Activated naive CD8-positive, alpha-beta T cell treated with anti-CD3 and anti-CD28 coated beads, Interleukin-2, amount 50 U/mL, for 24 hours (primary cell): ENCODE results near the gene SEC63.
"Not testable (repeated sequence)": the region's sequence is repeated elsewhere in the genome, so short reads cannot be mapped to it uniquely, and the experiment has no call there.

Experiments used
- ATAC-seq: fragments of 150-1000 bp; cut with Tn5 transposase; one replicate; pipeline ENCODE4 v1.10.0; 2021
- DNase-seq: peaks from one replicate; pipeline ENCODE4 v3.0.0; 2021
- H3K27ac Mint-ChIP-seq: one replicate; pipeline ENCODE4 v1.8.0; 2021; ENCODE audit warnings: mild to moderate bottlenecking, mixed read lengths
- H3K27me3 Mint-ChIP-seq: one replicate; pipeline ENCODE4 v1.8.0; 2021; ENCODE audit warnings: mixed read lengths
- H3K36me3 Mint-ChIP-seq: one replicate; pipeline ENCODE4 v1.8.0; 2021; ENCODE audit warnings: low read depth, mixed read lengths
- H3K4me1 Mint-ChIP-seq: one replicate; pipeline ENCODE4 v1.8.0; 2021; ENCODE audit warnings: mixed read lengths
- H3K4me3 Mint-ChIP-seq: one replicate; pipeline ENCODE4 v1.8.0; 2021; ENCODE audit warnings: mild to moderate bottlenecking, moderate library complexity, mixed read lengths
- H3K9me3 Mint-ChIP-seq: one replicate; pipeline ENCODE4 v1.8.0; 2021; ENCODE audit warnings: mixed read lengths

The SEC63 gene

GRCh38 chr6:107957909-107958688, at the start of gene SEC63:
SEC63 (minus strand) TSS chr6:107958208; CDS start chr6:107958009, 199 bp downstream.
- H3K36me3 Mint-ChIP-seq: peaks cover 20% of the 10 kb centered on the region
- peak within 1 kb of the TSS; percentile 99 for H3K4me3 Mint-ChIP-seq

GRCh38 chr6:108005961-108006360, 48.0 kb upstream of the SEC63 start:
- peaks cover 3% of the 10 kb centered on the region for H3K36me3 Mint-ChIP-seq
- no peak for ATAC-seq
- no peak overlapping the region for H3K4me3 Mint-ChIP-seq
- no peaks in the 10 kb centered on the region for H3K4me1 Mint-ChIP-seq
- peaks cover 11% of the 10 kb centered on the region for H3K9me3 Mint-ChIP-seq
- no peak overlapping the region for H3K27ac Mint-ChIP-seq
- no peak for DNase-seq
- H3K27me3 Mint-ChIP-seq: no peaks in the 10 kb centered on the region

More at GRCh38 chr6:107957909-107958688, at the start of gene SEC63:
- Mint-ChIP-seq H3K4me1 (peaks cover 36% of the 10 kb centered on the region), H3K27ac (peak within 1 kb of the TSS; percentile 99), H3K27me3 (no peaks in the 10 kb centered on the region), H3K9me3 (no peaks in the 10 kb centered on the region)
- DNase-seq (peak; percentile 98), ATAC-seq (peak; percentile 97)

GRCh38 chr6:108004861-108005260, 46.9 kb upstream of the SEC63 start:
- H3K27ac Mint-ChIP-seq: no peak overlapping the region
- H3K36me3 Mint-ChIP-seq: peaks cover 3% of the 10 kb centered on the region
- no peak overlapping the region for H3K4me3 Mint-ChIP-seq
- DNase-seq: no peak
- H3K4me1 Mint-ChIP-seq: no peaks in the 10 kb centered on the region
- H3K9me3 Mint-ChIP-seq: peaks cover 11% of the 10 kb centered on the region
- ATAC-seq: no peak
- H3K27me3 Mint-ChIP-seq: no peaks in the 10 kb centered on the region

- Mint-ChIP-seq H3K4me1 (no peaks in the 10 kb centered on the region), H3K36me3 (no peaks in the 10 kb centered on the region), H3K9me3 (peaks cover 2% of the 10 kb centered on the region), H3K27ac (no peak overlapping the region), H3K4me3 (no peak overlapping the region), H3K27me3 (no peaks in the 10 kb centered on the region)
- no peak for DNase-seq
- no peak for ATAC-seq
These were observed 44.6 kb upstream of the SEC63 start for GRCh38 chr6:108002365-108003221.

GRCh38 chr6:108001696-108002231, 43.8 kb upstream of the SEC63 start:
- Mint-ChIP-seq H3K27me3 (no peaks in the 10 kb centered on the region), H3K4me3 (no peak overlapping the region), H3K9me3 (no peaks in the 10 kb centered on the region), H3K27ac (no peak overlapping the region), H3K4me1 (no peaks in the 10 kb centered on the region), H3K36me3 (no peaks in the 10 kb centered on the region)
- no peak for ATAC-seq
- DNase-seq: no peak

GRCh38 chr6:108000259-108000658, 42.3 kb upstream of the SEC63 start:
- not testable (repeated sequence) for H3K9me3 Mint-ChIP-seq, H3K27me3 Mint-ChIP-seq, H3K4me1 Mint-ChIP-seq, DNase-seq, H3K36me3 Mint-ChIP-seq, H3K27ac Mint-ChIP-seq, H3K4me3 Mint-ChIP-seq, ATAC-seq

GRCh38 chr6:107999341-107999740, 41.3 kb upstream of the SEC63 start:
- DNase-seq (no peak), ATAC-seq (no peak)
- Mint-ChIP-seq H3K9me3 (no peaks in the 10 kb centered on the region), H3K4me3 (no peak overlapping the region), H3K27me3 (no peaks in the 10 kb centered on the region), H3K27ac (no peak overlapping the region), H3K4me1 (no peaks in the 10 kb centered on the region), H3K36me3 (no peaks in the 10 kb centered on the region)

GRCh38 chr6:107991772-107992550, 34.0 kb upstream of the SEC63 start:
- H3K9me3 Mint-ChIP-seq: no peaks in the 10 kb centered on the region
- H3K36me3 Mint-ChIP-seq: no peaks in the 10 kb centered on the region
- H3K4me3 Mint-ChIP-seq: no peak overlapping the region
- DNase-seq (no peak), ATAC-seq (no peak)
- no peak overlapping the region for H3K27ac Mint-ChIP-seq
- no peaks in the 10 kb centered on the region for H3K27me3 Mint-ChIP-seq
- H3K4me1 Mint-ChIP-seq: peaks cover 6% of the 10 kb centered on the region

- DNase-seq (no peak), ATAC-seq (no peak)
- Mint-ChIP-seq H3K27me3 (no peaks in the 10 kb centered on the region), H3K4me3 (no peak overlapping the region), H3K27ac (no peak overlapping the region), H3K36me3 (no peaks in the 10 kb centered on the region), H3K9me3 (no peaks in the 10 kb centered on the region), H3K4me1 (peaks cover 6% of the 10 kb centered on the region)
These were observed 33.1 kb upstream of the SEC63 start for GRCh38 chr6:107991061-107991460.

- H3K27me3 Mint-ChIP-seq, ATAC-seq, H3K4me3 Mint-ChIP-seq, H3K36me3 Mint-ChIP-seq, H3K4me1 Mint-ChIP-seq, H3K9me3 Mint-ChIP-seq, H3K27ac Mint-ChIP-seq, DNase-seq: not testable (repeated sequence)
These were observed 32.6 kb upstream of the SEC63 start for GRCh38 chr6:107990587-107990986.

- Mint-ChIP-seq H3K27me3 (no peaks in the 10 kb centered on the region), H3K9me3 (no peaks in the 10 kb centered on the region), H3K27ac (no peak overlapping the region), H3K36me3 (no peaks in the 10 kb centered on the region), H3K4me1 (peaks cover 6% of the 10 kb centered on the region), H3K4me3 (no peak overlapping the region)
- ATAC-seq: no peak
- no peak for DNase-seq
These were observed 31.4 kb upstream of the SEC63 start for GRCh38 chr6:107989166-107990094.

GRCh38 chr6:107988570-107988969, 30.6 kb upstream of the SEC63 start:
- no peaks in the 10 kb centered on the region for H3K27me3 Mint-ChIP-seq
- H3K9me3 Mint-ChIP-seq: no peaks in the 10 kb centered on the region
- no peaks in the 10 kb centered on the region for H3K36me3 Mint-ChIP-seq
- no peak overlapping the region for H3K4me3 Mint-ChIP-seq
- H3K4me1 Mint-ChIP-seq: peaks cover 6% of the 10 kb centered on the region
- H3K27ac Mint-ChIP-seq: no peak overlapping the region
- DNase-seq: no peak
- ATAC-seq: no peak

- Mint-ChIP-seq H3K4me3 (no peak overlapping the region), H3K4me1 (peaks cover 6% of the 10 kb centered on the region), H3K27me3 (no peaks in the 10 kb centered on the region)
These were observed 29.8 kb upstream of the SEC63 start for GRCh38 chr6:107987805-107988204.

More at GRCh38 chr6:107987805-107988204, 29.8 kb upstream of the SEC63 start:
- DNase-seq: no peak
- ATAC-seq: no peak
- H3K27ac Mint-ChIP-seq: no peak overlapping the region
- H3K9me3 Mint-ChIP-seq: no peaks in the 10 kb centered on the region
- H3K36me3 Mint-ChIP-seq: no peaks in the 10 kb centered on the region
